UCSD-AML1 (cell line): ENCODE measurements around the gene DNAH1.
"Not testable (repeated sequence)": the region's sequence is repeated elsewhere in the genome, so short reads cannot be mapped to it uniquely, and the experiment has no call there.

Experiments used
- DNase-seq: peaks from one replicate; lab custom pipeline; 2025; ENCODE audit not compliant: unreplicated experiment; lab: John Stamatoyannopoulos, UW

The DNAH1 gene

GRCh38 chr3:52331091-52331490, 15.0 kb downstream of the DNAH1 start:
- DNase-seq, result no peak

- no peak for DNase-seq
Measured at GRCh38 chr3:52331906-52332305, 15.8 kb downstream of the DNAH1 start.

- no peak for DNase-seq
Measured at GRCh38 chr3:52333869-52334557, 17.9 kb downstream of the DNAH1 start.

- DNase-seq, result not testable (repeated sequence)
Measured at GRCh38 chr3:52338131-52338530, 22.0 kb downstream of the DNAH1 start.

GRCh38 chr3:52339612-52340011, 23.5 kb downstream of the DNAH1 start:
- DNase-seq, result no peak

GRCh38 chr3:52341123-52341522, 25.0 kb downstream of the DNAH1 start:
- no peak for DNase-seq

GRCh38 chr3:52343946-52344600, 28.0 kb downstream of the DNAH1 start:
- DNase-seq, result no peak

- no peak for DNase-seq
Measured at GRCh38 chr3:52345521-52346109, 29.5 kb downstream of the DNAH1 start.

- no peak for DNase-seq
Measured at GRCh38 chr3:52346623-52347530, 30.8 kb downstream of the DNAH1 start.

GRCh38 chr3:52347716-52348635, 31.9 kb downstream of the DNAH1 start:
- no peak for DNase-seq

GRCh38 chr3:52349131-52349530, 33.0 kb downstream of the DNAH1 start:
- DNase-seq, result no peak

GRCh38 chr3:52349611-52350395, 33.7 kb downstream of the DNAH1 start:
- DNase-seq, result no peak

GRCh38 chr3:52350416-52350815, 34.3 kb downstream of the DNAH1 start:
- no peak for DNase-seq

GRCh38 chr3:52350981-52351761, 35.1 kb downstream of the DNAH1 start:
- no peak for DNase-seq

GRCh38 chr3:52351762-52352368, 35.7 kb downstream of the DNAH1 start:
- DNase-seq, result no peak

GRCh38 chr3:52352566-52352965, 36.4 kb downstream of the DNAH1 start:
- DNase-seq, result no peak

- no peak for DNase-seq
Measured at GRCh38 chr3:52353291-52353855, 37.3 kb downstream of the DNAH1 start.

GRCh38 chr3:52354676-52355075, 38.6 kb downstream of the DNAH1 start:
- DNase-seq, result no peak
